NT2/D1 (cell line): ENCODE results near the gene THYN1.

Experiments used
- DNase-seq: peaks from one replicate; pipeline ENCODE4 v3.0.0-alpha.2; 2011; ENCODE audit warnings: low read depth, low spot score
- H3K27me3 ChIP-seq: 2 replicates; pipeline ENCODE4 v1.6.0; 2011; ENCODE audit warnings: mild to moderate bottlenecking; ENCODE audit not compliant: insufficient read length, insufficient read depth
- H3K36me3 ChIP-seq: 2 replicates; pipeline ENCODE4 v1.6.1; 2011; ENCODE audit warnings: mild to moderate bottlenecking, low read length, mixed read lengths; ENCODE audit not compliant: insufficient read depth, insufficient read length
- H3K4me1 ChIP-seq: 2 replicates; pipeline ENCODE4 v1.5.1; 2011; ENCODE audit not compliant: insufficient read depth, insufficient read length
- H3K4me3 ChIP-seq: 2 replicates; pipeline ENCODE4 v1.5.1; 2011; ENCODE audit warnings: low read depth; ENCODE audit not compliant: insufficient read length
- H3K9ac ChIP-seq: 2 replicates; pipeline ENCODE4 v1.6.0; 2011; ENCODE audit warnings: low read depth; ENCODE audit not compliant: insufficient read length
- H3K9me3 ChIP-seq: 2 replicates; pipeline ENCODE4 v1.5.1; 2011; ENCODE audit warnings: mild to moderate bottlenecking, low read length; ENCODE audit not compliant: insufficient read depth
- SUZ12 ChIP-seq: IDR thresholded peaks from 2 replicates; pipeline ENCODE4 v1.6.1; 2011; ENCODE audit not compliant: insufficient read length, insufficient read depth; ENCODE audit errors: extremely low read depth
- YY1 ChIP-seq: IDR thresholded peaks from 2 replicates; pipeline ENCODE4 v1.6.1; 2011; ENCODE audit not compliant: insufficient read length, insufficient read depth
- ZNF274 ChIP-seq: IDR thresholded peaks from 2 replicates; pipeline ENCODE4 v1.6.1; 2011; ENCODE audit warnings: mild to moderate bottlenecking, low read depth, low read length

The THYN1 gene

DNA sequence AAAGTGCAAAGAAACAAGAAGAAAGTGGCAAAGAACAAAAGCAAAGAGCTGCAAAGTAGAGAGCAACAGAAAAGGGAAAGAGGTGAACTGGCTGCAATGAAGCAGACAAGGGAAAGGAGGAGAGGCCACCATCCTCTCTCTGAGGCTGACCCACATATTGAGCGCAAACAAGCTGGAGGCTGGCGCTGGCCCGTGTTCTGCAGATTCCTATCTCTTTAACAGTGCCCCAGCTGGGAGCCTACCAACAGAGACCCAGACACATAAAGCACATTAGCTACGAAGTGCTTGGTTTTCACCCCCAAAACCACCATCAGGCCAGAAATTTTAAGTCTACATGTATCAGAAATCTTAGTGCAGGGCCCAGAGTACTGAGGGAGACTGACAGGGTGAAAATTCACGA lies 47.0 kb downstream of the THYN1 start:
- H3K9ac ChIP-seq, result no peak overlapping the region
- peaks cover 84% of the 10 kb centered on the region for H3K36me3 ChIP-seq
- H3K4me3 ChIP-seq, result no peak overlapping the region
- no peak for DNase-seq
- no peaks in the 10 kb centered on the region for H3K27me3 ChIP-seq
- no peak for TF ChIP-seq SUZ12
- no peak for TF ChIP-seq YY1
- TF ChIP-seq ZNF274, result no peak
- no peaks in the 10 kb centered on the region for H3K4me1 ChIP-seq
- H3K9me3 ChIP-seq, result no peaks in the 10 kb centered on the region

DNA sequence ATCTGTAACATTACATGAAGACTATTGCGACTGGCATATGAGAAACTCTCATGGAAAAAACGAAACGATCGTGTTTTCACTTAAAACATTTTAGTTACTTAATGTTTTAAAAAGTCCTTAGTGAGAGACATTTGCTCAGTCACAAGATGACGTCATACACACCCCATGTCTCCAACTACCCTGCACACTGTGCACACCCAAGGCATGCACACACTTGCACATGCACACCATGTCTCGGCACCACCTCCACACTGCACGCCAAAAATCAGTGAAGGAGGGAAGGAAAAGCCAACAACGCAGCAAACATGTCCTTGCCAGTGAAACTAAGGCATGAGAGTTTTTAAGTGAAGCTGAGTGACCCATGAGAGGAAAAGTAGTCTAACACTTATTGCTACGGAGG lies 47.4 kb downstream of the THYN1 start:
- H3K4me3 ChIP-seq, result no peak overlapping the region
- H3K9ac ChIP-seq, result no peak overlapping the region
- no peaks in the 10 kb centered on the region for H3K27me3 ChIP-seq
- no peak for DNase-seq
- H3K36me3 ChIP-seq, result peaks cover 88% of the 10 kb centered on the region
- TF ChIP-seq ZNF274, result no peak
- TF ChIP-seq YY1, result no peak
- no peak for TF ChIP-seq SUZ12
- no peaks in the 10 kb centered on the region for H3K9me3 ChIP-seq
- H3K4me1 ChIP-seq, result no peaks in the 10 kb centered on the region

DNA sequence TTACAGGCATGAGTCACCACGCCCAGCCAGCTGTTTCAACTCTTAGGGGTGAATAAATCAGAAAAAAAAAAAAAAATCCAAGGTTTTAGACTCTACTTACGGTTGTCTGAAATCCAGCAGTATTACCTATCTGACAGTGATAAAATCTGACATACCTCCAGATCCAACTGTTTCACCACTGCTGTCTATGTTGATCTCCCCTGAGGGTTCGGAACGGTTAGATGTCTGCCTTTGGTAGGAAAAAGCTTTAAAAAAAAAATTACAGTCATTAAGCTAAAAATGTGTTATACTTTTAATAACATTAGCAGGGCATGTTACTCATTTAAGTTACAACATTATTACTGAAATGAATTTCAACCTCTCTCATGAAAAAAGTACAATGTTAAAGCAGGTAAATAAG lies 50.5 kb downstream of the THYN1 start:
- Histone ChIP-seq H3K4me3 (no peak overlapping the region), H3K9me3 (no peaks in the 10 kb centered on the region)
- DNase-seq, result no peak

DNA sequence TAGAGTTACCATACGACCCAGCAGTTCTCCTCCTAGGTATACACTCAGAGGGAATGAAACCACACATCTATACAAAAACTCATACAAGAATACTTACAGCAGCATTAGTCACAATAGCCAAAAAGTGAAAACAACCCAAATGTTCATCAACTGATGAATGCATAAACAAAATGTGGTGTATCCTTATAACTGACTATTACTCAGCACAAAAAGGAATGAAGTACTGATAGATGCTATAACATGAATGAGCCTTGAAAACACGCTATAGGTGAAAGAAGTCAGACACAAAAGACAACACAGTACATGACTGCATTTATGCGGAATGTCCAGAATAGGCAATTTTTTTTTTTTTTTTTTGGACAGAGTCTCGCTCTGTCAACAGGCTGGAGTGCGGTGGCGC lies 52.5 kb downstream of the THYN1 start:
- H3K4me3 ChIP-seq, result no peak overlapping the region
- DNase-seq, result no peak
- H3K4me1 ChIP-seq, result no peaks in the 10 kb centered on the region
- no peaks in the 10 kb centered on the region for H3K9me3 ChIP-seq
- TF ChIP-seq ZNF274 (no peak), SUZ12 (no peak), YY1 (no peak)
- H3K36me3 ChIP-seq, result peaks cover 64% of the 10 kb centered on the region
- no peak overlapping the region for H3K9ac ChIP-seq
- H3K27me3 ChIP-seq, result no peaks in the 10 kb centered on the region

More for the DNA sequence above, 50.5 kb downstream of the THYN1 start:
- Histone ChIP-seq H3K27me3 (no peaks in the 10 kb centered on the region), H3K36me3 (peaks cover 72% of the 10 kb centered on the region), H3K9ac (no peak overlapping the region), H3K4me1 (no peaks in the 10 kb centered on the region)
- TF ChIP-seq ZNF274 (no peak), YY1 (no peak), SUZ12 (no peak)

DNA sequence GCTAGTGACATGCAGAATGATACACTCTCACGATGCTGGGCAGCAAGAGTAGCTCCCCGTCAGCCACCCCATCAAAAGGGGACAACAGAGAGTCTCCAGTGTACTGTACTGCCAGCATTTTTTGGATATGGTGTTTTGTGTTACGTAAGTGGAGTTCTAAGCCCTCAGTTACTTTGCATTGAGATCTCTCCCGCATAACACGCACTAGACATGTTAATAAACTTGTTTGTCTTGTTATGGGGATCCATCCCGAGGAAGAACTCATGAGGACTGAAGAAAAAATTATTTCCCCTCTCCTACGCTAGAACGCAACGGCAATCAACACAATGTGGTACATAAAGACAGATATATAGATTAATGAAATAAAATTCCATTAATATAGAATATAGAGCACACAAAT lies 53.6 kb downstream of the THYN1 start:
- no peak overlapping the region for H3K4me3 ChIP-seq
- peaks cover 64% of the 10 kb centered on the region for H3K36me3 ChIP-seq
- TF ChIP-seq SUZ12 (no peak), ZNF274 (no peak), YY1 (no peak)
- H3K27me3 ChIP-seq, result no peaks in the 10 kb centered on the region
- H3K9me3 ChIP-seq, result no peaks in the 10 kb centered on the region
- no peak overlapping the region for H3K9ac ChIP-seq
- no peak for DNase-seq
- no peaks in the 10 kb centered on the region for H3K4me1 ChIP-seq
